CD4-positive, alpha-beta T cell treated with Interleukin-4 for 4 hours (primary cell): ENCODE measurements around the gene COL4A5.

ENCODE experiments used
- DNase-seq: peaks from one replicate; pipeline ENCODE4 v3.0.0-alpha.2; 2020

COL4A5 gene

GRCh38 chrX:108642273-108642628, 202.6 kb downstream of the COL4A5 start:
- no peak for DNase-seq

GRCh38 chrX:108664701-108665100, 225.1 kb downstream of the COL4A5 start:
- DNase-seq = no peak

GRCh38 chrX:108666101-108666500, 226.5 kb downstream of the COL4A5 start:
- no peak for DNase-seq

GRCh38 chrX:108671526-108671925, 231.9 kb downstream of the COL4A5 start:
- no peak for DNase-seq

- DNase-seq = no peak
Measured at GRCh38 chrX:108696690-108697089, 257.1 kb downstream of the COL4A5 start.

- DNase-seq = no peak
Measured at GRCh38 chrX:108699368-108699767, 259.7 kb downstream of the COL4A5 start.

- no peak for DNase-seq
Measured at GRCh38 chrX:108701633-108702032, 262.0 kb downstream of the COL4A5 start.

GRCh38 chrX:108702530-108702929, 262.9 kb downstream of the COL4A5 start:
- no peak for DNase-seq

- no peak for DNase-seq
Measured at GRCh38 chrX:108704839-108705238, 265.2 kb downstream of the COL4A5 start.

GRCh38 chrX:108712886-108713285, 273.2 kb downstream of the COL4A5 start:
- no peak for DNase-seq

- no peak for DNase-seq
Measured at GRCh38 chrX:108722561-108722960, 282.9 kb downstream of the COL4A5 start.

GRCh38 chrX:108726748-108727147, 287.1 kb downstream of the COL4A5 start:
- no peak for DNase-seq

GRCh38 chrX:108731153-108731552, 291.5 kb downstream of the COL4A5 start:
- no peak for DNase-seq

- DNase-seq = no peak
Measured at GRCh38 chrX:108732630-108733321, 293.1 kb downstream of the COL4A5 start.

GRCh38 chrX:108734426-108734825, 294.8 kb downstream of the COL4A5 start:
- no peak for DNase-seq

- no peak for DNase-seq
Measured at GRCh38 chrX:108735091-108735678, 295.5 kb downstream of the COL4A5 start.

GRCh38 chrX:108735679-108736508, 296.3 kb downstream of the COL4A5 start:
- DNase-seq = no peak

GRCh38 chrX:108736509-108737479, 297.2 kb downstream of the COL4A5 start, which contains the start of gene IRS4:
IRS4 (minus strand) TSS chrX:108736563.
- no peak for DNase-seq

- no peak for DNase-seq
Measured at GRCh38 chrX:108737754-108738153, 298.1 kb downstream of the COL4A5 start.

- DNase-seq = no peak
Measured at GRCh38 chrX:108740299-108740774, 300.7 kb downstream of the COL4A5 start.
